ENCODE data around the gene PIRT. TPM values are rescaled to one million over a fixed set of nuclear protein-coding genes. Genes with fewer than 3 reads are reported as not detected.
A peak's percentile ranks its signal among the peaks of the same experiment; 100 is the strongest.

PIRT gene
- polyA plus RNA-seq, 1 donor (not counting 4 experiments of a cell fraction or from before 2014, with no cell fraction given), result not detected

GRCh38 chr17:10802496-10803284 is 35.2 kb downstream of the PIRT start:
- Histone ChIP-seq H3K9me3 (ENCODE audit: control insufficient read depth, low read depth, low read length) (no peaks in the 10 kb centered on the region), H3K9me1 (ENCODE audit: control insufficient read depth, extremely low read depth, insufficient read depth, low read length) (no peaks in the 10 kb centered on the region), H3K4me3 (ENCODE audit: control insufficient read depth in 2 of 3, extremely low read depth in 1 of 3, insufficient read depth in 2 of 3, low read depth in 1 of 3, low read length in 3 of 3) (no peak overlapping the region), H3K27me3 (ENCODE audit: control insufficient read depth, extremely low read depth, insufficient read depth, low read length) (no peaks in the 10 kb centered on the region), H3K9ac (ENCODE audit: control insufficient read depth, extremely low read depth, insufficient read depth, low read length) (no peak overlapping the region), H3K36me3 (ENCODE audit: control insufficient read depth in 2 of 2, extremely low read depth in 1 of 2, insufficient read depth in 2 of 2, low read length in 2 of 2) (no peaks in the 10 kb centered on the region), H4K20me1 (ENCODE audit: control insufficient read depth, extremely low read depth, insufficient read depth, low read length) (no peaks in the 10 kb centered on the region), H3K79me2 (ENCODE audit: control insufficient read depth, insufficient read depth, low read length) (no peaks in the 10 kb centered on the region), H3K4me2 (ENCODE audit: control insufficient read depth, extremely low read depth, insufficient read depth, low read depth, low read length) (no peak overlapping the region), H3K27ac (ENCODE audit: control insufficient read depth, insufficient read depth, low read length) (no peak overlapping the region), H3K4me1 (ENCODE audit: control insufficient read depth, extremely low read depth, insufficient read depth, low read length) (peaks cover 35% of the 10 kb centered on the region), H2AFZ (ENCODE audit: control insufficient read depth, low read length) (no peak overlapping the region)
- dilution Hi-C loops (cut with MboI; ENCODE audit: extremely low pct_ligation_motif_present, low sequenced_read_pairs), result no loop called here
- TF ChIP-seq, protein P1, sequence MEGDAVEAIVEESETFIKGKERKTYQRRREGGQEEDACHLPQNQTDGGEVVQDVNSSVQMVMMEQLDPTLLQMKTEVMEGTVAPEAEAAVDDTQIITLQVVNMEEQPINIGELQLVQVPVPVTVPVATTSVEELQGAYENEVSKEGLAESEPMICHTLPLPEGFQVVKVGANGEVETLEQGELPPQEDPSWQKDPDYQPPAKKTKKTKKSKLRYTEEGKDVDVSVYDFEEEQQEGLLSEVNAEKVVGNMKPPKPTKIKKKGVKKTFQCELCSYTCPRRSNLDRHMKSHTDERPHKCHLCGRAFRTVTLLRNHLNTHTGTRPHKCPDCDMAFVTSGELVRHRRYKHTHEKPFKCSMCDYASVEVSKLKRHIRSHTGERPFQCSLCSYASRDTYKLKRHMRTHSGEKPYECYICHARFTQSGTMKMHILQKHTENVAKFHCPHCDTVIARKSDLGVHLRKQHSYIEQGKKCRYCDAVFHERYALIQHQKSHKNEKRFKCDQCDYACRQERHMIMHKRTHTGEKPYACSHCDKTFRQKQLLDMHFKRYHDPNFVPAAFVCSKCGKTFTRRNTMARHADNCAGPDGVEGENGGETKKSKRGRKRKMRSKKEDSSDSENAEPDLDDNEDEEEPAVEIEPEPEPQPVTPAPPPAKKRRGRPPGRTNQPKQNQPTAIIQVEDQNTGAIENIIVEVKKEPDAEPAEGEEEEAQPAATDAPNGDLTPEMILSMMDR (optimal IDR thresholded peaks at IDR 0.05 in 1 of 3, IDR thresholded peaks at IDR 0.05 in 1 of 3, conservative IDR thresholded peaks at IDR 0.05 in 1 of 3; ENCODE audit: extremely low read depth in 1 of 3, insufficient read depth in 2 of 3, low read length in 3 of 3), result no peak
- TF ChIP-seq EZH2 (IDR thresholded peaks at IDR 0.05; ENCODE audit: low read length), result no peak
- no peak for DNase-seq (ENCODE audit: low read depth, low spot score)
- FAIRE-seq, result no peak

DNA sequence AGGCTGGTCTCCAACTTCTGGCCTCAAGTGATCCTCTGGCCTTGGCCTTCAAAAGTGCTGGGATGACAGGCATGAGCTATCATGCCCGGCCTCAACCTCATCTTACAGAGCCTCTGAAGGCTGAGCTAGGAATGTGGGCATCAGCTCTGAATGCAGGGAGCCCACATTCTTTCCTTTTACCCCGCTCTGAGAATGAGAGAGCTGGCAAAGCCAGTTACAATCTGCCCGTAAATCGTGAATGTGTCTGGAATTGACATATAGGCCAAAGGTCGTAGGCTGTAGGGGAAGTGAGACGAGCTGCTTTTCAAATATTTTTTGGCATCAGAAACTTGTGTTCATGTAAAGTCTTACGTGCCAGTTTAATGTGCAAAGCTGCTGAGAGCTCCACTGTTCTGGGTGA is 38.5 kb downstream of the PIRT start:
- Histone ChIP-seq H3K27ac (ENCODE audit: control insufficient read depth, insufficient read depth, low read length) (peak overlapping the region; percentile 86), H3K9ac (ENCODE audit: control insufficient read depth, extremely low read depth, insufficient read depth, low read length) (peak overlapping the region; percentile 38), H3K4me3 (ENCODE audit: control insufficient read depth in 2 of 3, extremely low read depth in 1 of 3, insufficient read depth in 2 of 3, low read depth in 1 of 3, low read length in 3 of 3) (no peak overlapping the region), H4K20me1 (ENCODE audit: control insufficient read depth, extremely low read depth, insufficient read depth, low read length) (no peaks in the 10 kb centered on the region), H3K9me3 (ENCODE audit: control insufficient read depth, low read depth, low read length) (no peaks in the 10 kb centered on the region), H3K79me2 (ENCODE audit: control insufficient read depth, insufficient read depth, low read length) (no peaks in the 10 kb centered on the region), H2AFZ (ENCODE audit: control insufficient read depth, low read length) (peak overlapping the region; percentile 16), H3K4me1 (ENCODE audit: control insufficient read depth, extremely low read depth, insufficient read depth, low read length) (peaks cover 40% of the 10 kb centered on the region), H3K36me3 (ENCODE audit: control insufficient read depth in 2 of 2, extremely low read depth in 1 of 2, insufficient read depth in 2 of 2, low read length in 2 of 2) (no peaks in the 10 kb centered on the region), H3K4me2 (ENCODE audit: control insufficient read depth, extremely low read depth, insufficient read depth, low read depth, low read length) (peak overlapping the region; percentile 9), H3K9me1 (ENCODE audit: control insufficient read depth, extremely low read depth, insufficient read depth, low read length) (no peaks in the 10 kb centered on the region), H3K27me3 (ENCODE audit: control insufficient read depth, extremely low read depth, insufficient read depth, low read length) (no peaks in the 10 kb centered on the region)
- peak; percentile 60 for FAIRE-seq
- no peak for DNase-seq (ENCODE audit: low read depth, low spot score)
- no peak for TF ChIP-seq EZH2 (IDR thresholded peaks at IDR 0.05; ENCODE audit: low read length)
- TF ChIP-seq, protein P1 (optimal IDR thresholded peaks at IDR 0.05 in 1 of 3, IDR thresholded peaks at IDR 0.05 in 1 of 3, conservative IDR thresholded peaks at IDR 0.05 in 1 of 3; ENCODE audit: extremely low read depth in 1 of 3, insufficient read depth in 2 of 3, low read length in 3 of 3), result no peak
- dilution Hi-C loops (cut with MboI; ENCODE audit: extremely low pct_ligation_motif_present, low sequenced_read_pairs), result no loop called here

Measured in keratinocyte (primary cell).